HepG2 (cell line): ENCODE data around the gene KIRREL2. TPM values are rescaled to one million over a fixed set of nuclear protein-coding genes. Genes with fewer than 3 reads are reported as not detected.

ENCODE experiments used
- ATF1 ChIP-seq: IDR thresholded peaks from 2 replicates; pipeline ENCODE4 v1.6.1; 2016; ENCODE audit warnings: mild to moderate bottlenecking, control low read depth
- DNMT3B ChIP-seq: conservative IDR thresholded peaks from 2 replicates; pipeline ENCODE4 v1.6.1; 2016; ENCODE audit warnings: missing biosample characterization, control low read depth
- FOXP4 ChIP-seq: sonication (generic); formaldehyde crosslinking; IDR thresholded peaks from 2 replicates; pipeline ENCODE4 v1.4.0; 2020; ENCODE audit warnings: missing genetic modification reagents
- LRRFIP1 ChIP-seq: sonication (generic); formaldehyde crosslinking; conservative IDR thresholded peaks from 2 replicates; pipeline ENCODE4 v1.4.0; 2020; ENCODE audit warnings: missing genetic modification reagents
- NR2F1 ChIP-seq, 2 experiments: fragments of 450-650 bp in 1 of 2; formaldehyde crosslinking in 1 of 2; IDR thresholded peaks; 2 replicates each; pipeline versions ENCODE4 v1.5.0 to v1.6.1; 2016 to 2020; ENCODE audit warnings: mild to moderate bottlenecking in 1 of 2, missing compliant biosample characterization in 1 of 2, missing genetic modification reagents in 1 of 2, moderate library complexity in 1 of 2
- SP1 ChIP-seq, 2 experiments: fragments of 450-650 bp in 1 of 2; sonication (generic) in 1 of 2; formaldehyde crosslinking in 1 of 2; IDR thresholded peaks; 2 replicates each; pipeline versions ENCODE4 v1.4.0 to v1.6.1; 2016 to 2020; ENCODE audit warnings: missing genetic modification reagents in 1 of 2
- ZBTB7A ChIP-seq: sonication (generic); formaldehyde crosslinking; IDR thresholded peaks from 2 replicates; pipeline ENCODE4 v1.8.0; 2022; ENCODE audit warnings: mild to moderate bottlenecking, missing genetic modification reagents
- ZFP90 ChIP-seq: sonication (generic); formaldehyde crosslinking; IDR thresholded peaks from 2 replicates; pipeline ENCODE4 v1.8.0; 2022; ENCODE audit warnings: missing genetic modification reagents, mild to moderate bottlenecking, inconsistent platforms, borderline replicate concordance
- ZNF12 ChIP-seq: sonication (generic); formaldehyde crosslinking; IDR thresholded peaks from 2 replicates; pipeline ENCODE4 v1.5.0; 2020; ENCODE audit warnings: missing genetic modification reagents
- ZNF34 ChIP-seq: sonication (generic); formaldehyde crosslinking; IDR thresholded peaks from 2 replicates; pipeline ENCODE4 v1.4.0; 2020; ENCODE audit warnings: mild to moderate bottlenecking, missing genetic modification reagents, borderline replicate concordance
- ZNF570 ChIP-seq: sonication (generic); formaldehyde crosslinking; IDR thresholded peaks from 2 replicates; pipeline ENCODE4 v1.4.0; 2020; ENCODE audit warnings: mild to moderate bottlenecking, missing genetic modification reagents, borderline replicate concordance
- ZNF770 ChIP-seq: sonication (generic); formaldehyde crosslinking; IDR thresholded peaks from 2 replicates; pipeline ENCODE4 v1.5.0; 2020; ENCODE audit warnings: mild to moderate bottlenecking, missing genetic modification reagents
- ZNF781 ChIP-seq: sonication (generic); formaldehyde crosslinking; IDR thresholded peaks from 2 replicates; pipeline ENCODE4 v1.5.1; 2020; ENCODE audit warnings: borderline replicate concordance, mild to moderate bottlenecking, missing genetic modification reagents; ENCODE audit errors: not compliant biosample characterization
- ZNF792 ChIP-seq: IDR thresholded peaks from 2 replicates; pipeline ENCODE4 v1.6.1; 2016
- ZNF891 ChIP-seq: sonication (generic); formaldehyde crosslinking; IDR thresholded peaks from 2 replicates; pipeline ENCODE4 v1.5.0; 2020; ENCODE audit warnings: mild to moderate bottlenecking, missing genetic modification reagents
- polyA plus RNA-seq, 8 experiments: library from polyadenylated mRNA; depleted of rRNA in 3 of 8; stranded (reverse) in 7 of 8; unstranded in 1 of 8; fragments of >200 nt; fragmentation: Illumina TruSeq in 4 of 8; extraction: Trizol in 4 of 8; gene quantifications; 2 replicates each; pipeline versions ENCODE4 v1.2.1 to v1.2.3, GENCODE V29; 2011 to 2016; ENCODE audit warnings: low read depth in 4 of 8, missing spikeins in 1 of 8, mixed read lengths in 1 of 8; ENCODE audit not compliant: insufficient read depth in 1 of 8
- total RNA-seq, 5 experiments: library from RNA; depleted of rRNA; stranded (reverse); fragments of >200 nt; fragmentation: Illumina TruSeq; extraction: Trizol; gene quantifications; 2 replicates each; pipeline ENCODE4 v1.2.3, GENCODE V29; 2016; ENCODE audit warnings: low read depth in 1 of 5
- TF ChIP-seq, protein P1 (sequence below): IDR thresholded peaks from 2 replicates; pipeline ENCODE4 v1.6.1; 2016; ENCODE audit warnings: missing compliant biosample characterization, missing genetic modification reagents, borderline replicate concordance
- TF ChIP-seq, protein P2 (sequence below): sonication (generic); formaldehyde crosslinking; IDR thresholded peaks from 2 replicates; pipeline ENCODE4 v1.4.0; 2020; ENCODE audit warnings: missing genetic modification reagents, mild to moderate bottlenecking, borderline replicate concordance

Gene KIRREL2
- total and polyA plus RNA-seq, 2 of the 13 experiments (the other 11 are each of a cell fraction or from before 2014, with no cell fraction given): 0.18 to 2.4 TPM

DNA sequence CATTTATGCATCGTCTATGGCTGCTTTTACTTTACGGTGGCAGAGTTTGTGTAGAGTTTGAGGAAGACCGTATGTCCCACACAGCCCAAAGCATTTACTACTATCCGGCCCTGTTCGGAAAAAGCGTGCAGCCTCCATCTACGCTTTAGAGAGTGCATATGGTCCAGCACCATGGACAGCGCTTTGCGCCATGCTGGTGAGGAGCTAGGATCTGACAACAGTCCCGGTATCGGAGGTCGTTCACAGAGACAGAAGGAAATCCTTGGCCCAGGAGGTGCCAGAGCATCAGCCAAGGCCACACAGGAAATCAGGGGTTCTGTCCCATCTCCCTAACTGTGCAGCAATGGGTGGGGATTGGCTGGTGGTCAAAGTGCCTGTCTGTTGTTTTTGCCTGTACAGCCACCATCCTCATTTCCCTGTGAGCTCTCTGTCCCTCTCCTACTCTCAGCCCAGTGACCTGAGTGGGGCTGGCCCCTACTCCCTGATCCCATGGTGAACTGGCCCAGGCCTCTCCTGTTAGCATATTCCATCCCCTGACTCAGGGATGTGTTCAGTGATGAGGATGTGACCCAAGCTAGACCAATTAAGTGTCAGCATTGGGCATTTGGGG is 27.9 kb upstream of the KIRREL2 start (continued):
- TF ChIP-seq LRRFIP1 (CRISPR knock-in tag): peak; percentile 96
- no peak for TF ChIP-seq ZNF34 (CRISPR knock-in tag)
- TF ChIP-seq ZBTB7A (CRISPR knock-in tag): peak; percentile 94
- 0 out of 2 replicates have a peak, but pooled peaks have one; percentile 48 for TF ChIP-seq ZFP90
- no peak for TF ChIP-seq ZNF570
- TF ChIP-seq, protein P1, sequence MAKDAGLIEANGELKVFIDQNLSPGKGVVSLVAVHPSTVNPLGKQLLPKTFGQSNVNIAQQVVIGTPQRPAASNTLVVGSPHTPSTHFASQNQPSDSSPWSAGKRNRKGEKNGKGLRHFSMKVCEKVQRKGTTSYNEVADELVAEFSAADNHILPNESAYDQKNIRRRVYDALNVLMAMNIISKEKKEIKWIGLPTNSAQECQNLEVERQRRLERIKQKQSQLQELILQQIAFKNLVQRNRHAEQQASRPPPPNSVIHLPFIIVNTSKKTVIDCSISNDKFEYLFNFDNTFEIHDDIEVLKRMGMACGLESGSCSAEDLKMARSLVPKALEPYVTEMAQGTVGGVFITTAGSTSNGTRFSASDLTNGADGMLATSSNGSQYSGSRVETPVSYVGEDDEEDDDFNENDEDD (CRISPR knock-in tag): peak; percentile 51; the same call in 1 of the 2 replicates
- peak; percentile 89 for TF ChIP-seq ZNF12
- peak; percentile 99 for TF ChIP-seq DNMT3B (CRISPR knock-in tag)
- TF ChIP-seq, protein P2, sequence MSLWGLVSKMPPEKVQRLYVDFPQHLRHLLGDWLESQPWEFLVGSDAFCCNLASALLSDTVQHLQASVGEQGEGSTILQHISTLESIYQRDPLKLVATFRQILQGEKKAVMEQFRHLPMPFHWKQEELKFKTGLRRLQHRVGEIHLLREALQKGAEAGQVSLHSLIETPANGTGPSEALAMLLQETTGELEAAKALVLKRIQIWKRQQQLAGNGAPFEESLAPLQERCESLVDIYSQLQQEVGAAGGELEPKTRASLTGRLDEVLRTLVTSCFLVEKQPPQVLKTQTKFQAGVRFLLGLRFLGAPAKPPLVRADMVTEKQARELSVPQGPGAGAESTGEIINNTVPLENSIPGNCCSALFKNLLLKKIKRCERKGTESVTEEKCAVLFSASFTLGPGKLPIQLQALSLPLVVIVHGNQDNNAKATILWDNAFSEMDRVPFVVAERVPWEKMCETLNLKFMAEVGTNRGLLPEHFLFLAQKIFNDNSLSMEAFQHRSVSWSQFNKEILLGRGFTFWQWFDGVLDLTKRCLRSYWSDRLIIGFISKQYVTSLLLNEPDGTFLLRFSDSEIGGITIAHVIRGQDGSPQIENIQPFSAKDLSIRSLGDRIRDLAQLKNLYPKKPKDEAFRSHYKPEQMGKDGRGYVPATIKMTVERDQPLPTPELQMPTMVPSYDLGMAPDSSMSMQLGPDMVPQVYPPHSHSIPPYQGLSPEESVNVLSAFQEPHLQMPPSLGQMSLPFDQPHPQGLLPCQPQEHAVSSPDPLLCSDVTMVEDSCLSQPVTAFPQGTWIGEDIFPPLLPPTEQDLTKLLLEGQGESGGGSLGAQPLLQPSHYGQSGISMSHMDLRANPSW (CRISPR knock-in tag): no peak
- TF ChIP-seq ZNF770: 0 out of 2 replicates have a peak, but pooled peaks have one; percentile 28
- TF ChIP-seq ZNF792 (CRISPR knock-in tag): peak; percentile 97
- TF ChIP-seq ATF1 (CRISPR knock-in tag): no peak
- peak; percentile 93; the same call in 1 of the 2 replicates for TF ChIP-seq ZNF891 (CRISPR knock-in tag)
- peak; percentile 97 for TF ChIP-seq ZNF781 (CRISPR knock-in tag)
- TF ChIP-seq SP1 (IDR thresholded peaks at IDR 0.05): no peak
- peak; percentile 53 for TF ChIP-seq SP1 (CRISPR knock-in tag; IDR thresholded peaks at IDR 0.05)
- peak in 1 of 2 experiments; percentile 57; a peak in 1 of 4 replicates for TF ChIP-seq NR2F1 (CRISPR knock-in tag; IDR thresholded peaks at IDR 0.05)
- TF ChIP-seq FOXP4 (CRISPR knock-in tag): peak; percentile 36; the same call in 1 of the 2 replicates
